ACHN (cell line): ENCODE measurements around the gene ACAT2.
"Not testable (repeated sequence)": the region's sequence is repeated elsewhere in the genome, so short reads cannot be mapped to it uniquely, and the experiment has no call there.

Experiments
- DNase-seq: peaks from one replicate; pipeline ENCODE4 v3.0.0-alpha.2; 2015
- in situ Hi-C: cut with HindIII; loops from 2 replicates; pipeline ENCODE4 v1.10.0; 2017; ENCODE audit warnings: low sequenced_read_pairs, low pct_ligation_motif_present, low pct_unique_long_range_greater_than_20kb

Gene ACAT2

GRCh38 chr6:159800141-159800865 lies 38.5 kb downstream of the ACAT2 start, which contains the start of gene PNLDC1:
PNLDC1 (plus strand) TSS chr6:159800276; CDS start chr6:159800308, 32 bp downstream.
- in situ Hi-C loops: no loop called here

GRCh38 chr6:159801935-159802334 lies 40.1 kb downstream of the ACAT2 start:
- in situ Hi-C loops: no loop called here
- DNase-seq: no peak

More at GRCh38 chr6:159800141-159800865, 38.5 kb downstream of the ACAT2 start, which contains the start of gene PNLDC1:
- no peak for DNase-seq

DNA sequence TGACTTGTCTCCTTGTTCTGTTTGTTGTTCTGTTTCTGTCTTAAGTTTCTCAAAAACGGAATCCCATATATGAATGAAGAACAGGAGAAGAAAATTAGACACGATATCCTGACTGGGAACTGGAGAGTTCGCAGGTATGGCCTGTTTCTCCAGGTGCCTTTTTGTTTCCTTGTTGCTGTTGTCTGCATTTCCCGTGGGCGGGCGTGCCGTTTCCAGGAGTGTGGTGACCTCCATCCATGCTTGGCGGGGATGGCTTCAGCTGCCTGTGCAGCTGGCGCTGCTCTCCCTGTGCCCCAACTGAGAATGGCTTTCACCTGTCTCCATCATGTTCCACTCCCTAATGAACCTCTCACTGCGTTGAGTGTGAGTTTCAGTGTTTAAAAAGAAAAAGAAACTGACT lies 42.7 kb downstream of the ACAT2 start:
- DNase-seq: no peak
- in situ Hi-C loops: no loop called here

- in situ Hi-C loops: no loop called here
- no peak for DNase-seq
These were observed 43.7 kb downstream of the ACAT2 start for GRCh38 chr6:159805440-159806020.

GRCh38 chr6:159806021-159806458 lies 44.2 kb downstream of the ACAT2 start:
- DNase-seq: no peak
- in situ Hi-C loops: no loop called here

DNA sequence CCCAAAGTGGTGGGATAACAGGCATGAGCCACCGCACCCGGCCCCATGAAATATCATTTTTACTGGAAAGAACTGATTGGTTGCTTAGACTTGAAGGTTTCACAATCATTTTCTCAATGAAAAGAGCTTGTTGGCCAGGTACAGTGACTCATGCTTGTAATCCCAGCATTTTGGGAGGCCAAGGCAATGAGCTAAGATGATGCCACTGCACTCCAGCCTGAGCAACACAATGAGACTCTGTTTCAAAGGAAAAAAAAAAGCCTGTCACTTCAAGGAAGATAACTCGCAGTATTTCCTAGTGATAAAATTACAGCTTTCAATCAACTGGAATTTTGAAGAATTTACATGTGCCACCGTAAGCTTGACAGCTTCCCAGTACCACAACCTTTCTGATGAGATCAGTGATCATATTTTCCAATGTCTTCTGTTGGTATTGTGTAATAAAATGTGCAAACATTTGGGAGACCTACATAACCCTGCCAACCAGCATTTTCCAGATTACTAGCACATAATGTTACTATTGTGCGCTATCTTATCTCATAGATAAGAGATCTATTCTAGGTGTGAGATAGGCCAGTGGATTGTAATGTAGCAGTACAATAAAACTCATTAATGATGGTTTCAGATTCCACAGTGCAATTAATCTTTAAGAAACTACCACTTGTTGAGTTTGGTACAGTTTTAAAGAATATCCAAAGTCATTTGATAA lies 45.5 kb downstream of the ACAT2 start:
- DNase-seq: no peak
- in situ Hi-C loops: no loop called here

DNA sequence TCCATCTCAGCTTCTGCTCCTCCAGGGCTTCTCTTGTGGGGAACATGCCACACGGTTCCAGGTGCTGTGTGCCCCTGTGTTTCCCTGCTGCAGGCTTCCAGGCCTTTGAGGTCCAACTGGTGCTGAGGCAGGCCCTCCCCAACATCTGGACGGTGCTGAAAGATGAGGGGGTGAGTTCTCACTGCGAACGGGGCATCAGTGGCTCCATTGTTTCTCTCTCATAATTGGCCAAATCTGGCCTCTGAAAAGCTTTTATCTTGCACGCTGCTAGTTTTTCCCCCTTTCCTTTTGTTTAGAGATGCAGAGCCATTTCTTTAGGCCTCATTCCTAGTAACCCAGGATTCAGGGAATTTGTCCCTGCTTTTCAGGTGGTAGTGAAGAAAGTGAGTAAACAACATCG lies 46.8 kb downstream of the ACAT2 start:
- in situ Hi-C loops: no loop called here
- DNase-seq: no peak

- DNase-seq: no peak
- in situ Hi-C loops: no loop called here
These were observed 47.3 kb downstream of the ACAT2 start for GRCh38 chr6:159809149-159809548.

DNA sequence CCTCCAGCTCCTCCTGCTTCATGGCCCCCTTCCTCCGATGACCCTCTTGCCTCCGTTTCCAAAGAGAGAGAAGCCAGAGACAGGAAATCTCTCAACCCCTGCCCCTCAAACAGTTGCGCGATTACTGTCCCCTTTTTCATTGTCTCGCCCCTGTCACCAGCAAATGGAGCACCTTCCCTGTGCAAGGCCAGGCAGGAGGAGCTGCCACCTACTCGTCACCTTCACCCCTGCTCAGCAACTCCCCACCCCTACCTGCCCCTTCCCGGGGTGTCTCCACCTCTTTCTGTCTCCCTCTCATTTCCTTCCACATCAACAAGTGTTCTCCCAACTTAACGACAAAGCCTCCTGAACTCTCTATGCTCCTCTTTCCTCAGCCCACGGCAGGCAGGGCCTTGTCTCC lies 51.9 kb downstream of the ACAT2 start:
- no peak for DNase-seq
- in situ Hi-C loops: no loop called here

- in situ Hi-C loops: no loop called here
These were observed 53.6 kb downstream of the ACAT2 start for GRCh38 chr6:159815410-159815809.

GRCh38 chr6:159816775-159817174 lies 54.9 kb downstream of the ACAT2 start:
- DNase-seq, in situ Hi-C loops: not testable (repeated sequence)

More at GRCh38 chr6:159815410-159815809, 53.6 kb downstream of the ACAT2 start:
- no peak for DNase-seq

GRCh38 chr6:159817951-159818739 lies 56.3 kb downstream of the ACAT2 start:
- in situ Hi-C loops: no loop called here
- no peak for DNase-seq

- in situ Hi-C loops: no loop called here
- no peak for DNase-seq
These were observed 57.3 kb downstream of the ACAT2 start for GRCh38 chr6:159819098-159819497.

GRCh38 chr6:159819932-159820640 lies 58.2 kb downstream of the ACAT2 start:
- in situ Hi-C loops: no loop called here
- no peak for DNase-seq

DNA sequence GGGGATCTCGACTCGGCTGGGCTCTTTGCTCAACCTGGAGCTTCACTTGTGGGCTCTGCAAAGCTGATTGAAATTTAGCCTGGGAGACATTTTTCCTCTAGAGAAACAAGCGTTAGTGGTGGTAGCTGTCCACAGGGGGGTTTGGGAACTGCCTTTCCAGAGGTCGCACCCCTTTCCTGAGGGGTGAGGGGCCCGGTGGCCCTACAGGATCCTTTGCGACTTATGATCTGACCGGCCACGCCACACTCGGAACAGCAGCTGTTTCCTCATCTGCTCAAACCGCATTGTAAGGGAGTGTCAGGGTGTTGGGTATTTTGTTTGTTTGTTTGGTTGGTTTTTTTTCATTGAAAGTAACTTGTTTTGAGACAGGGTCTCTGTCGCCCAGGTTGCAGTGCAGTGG lies 59.3 kb downstream of the ACAT2 start:
- in situ Hi-C loops: no loop called here

DNA sequence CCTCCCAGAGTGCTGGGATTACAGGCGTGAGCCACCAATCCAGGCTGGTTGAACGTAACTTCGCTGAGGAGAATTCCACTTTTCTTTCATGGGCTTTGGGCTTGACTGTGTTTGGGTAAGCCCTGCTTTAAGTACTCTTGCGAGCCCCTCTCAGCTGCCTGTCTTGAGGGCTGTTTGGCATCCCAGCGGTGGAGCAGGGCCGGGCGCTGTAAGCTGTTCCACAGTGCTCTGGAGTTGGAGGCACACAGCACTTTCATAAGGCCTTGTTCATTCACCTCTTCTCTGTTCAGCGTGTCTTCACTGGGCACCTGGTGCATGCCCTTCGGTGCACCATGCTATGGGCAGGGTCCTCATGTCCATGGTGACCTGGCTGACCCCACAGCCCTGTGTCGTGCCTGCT lies 59.9 kb downstream of the ACAT2 start:
- no peak for DNase-seq
- in situ Hi-C loops: no loop called here

More for the DNA sequence above, 59.3 kb downstream of the ACAT2 start:
- no peak for DNase-seq

GRCh38 chr6:159823953-159824352 lies 62.1 kb downstream of the ACAT2 start:
- no peak for DNase-seq
- in situ Hi-C loops: no loop called here

GRCh38 chr6:159824690-159825089 lies 62.8 kb downstream of the ACAT2 start:
- in situ Hi-C loops, DNase-seq: not testable (repeated sequence)
